ENCODE measurements around the gene CYP1A2. TPM values are rescaled to one million over a fixed set of nuclear protein-coding genes. Genes with fewer than 3 reads are reported as not detected.

Gene CYP1A2
- total RNA-seq, 1 donor, result not detected

DNA sequence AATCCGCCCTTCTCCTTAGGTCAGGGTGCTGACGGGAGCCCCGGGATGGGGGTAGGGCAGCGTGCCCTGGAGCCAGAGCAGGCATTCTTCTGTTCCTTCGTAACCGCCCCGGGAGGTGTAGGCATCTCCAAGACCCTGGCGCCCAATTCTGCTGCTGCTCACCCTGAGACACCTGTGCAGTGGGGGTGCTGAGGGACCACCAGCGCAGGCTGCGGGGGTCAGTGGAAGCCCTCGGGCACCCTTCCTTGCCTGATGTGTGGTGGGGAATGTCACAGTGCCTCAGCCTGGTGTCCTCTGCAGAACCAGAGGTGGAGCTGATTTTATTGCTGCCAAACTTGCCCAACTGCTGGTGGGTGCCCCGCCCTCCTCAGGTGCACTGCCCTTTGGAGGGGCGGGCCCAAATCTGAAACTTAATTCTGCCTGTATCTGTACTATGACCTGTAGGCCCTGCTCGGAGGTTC, 40.6 kb downstream of the CYP1A2 start:
- TF ChIP-seq, protein P1, sequence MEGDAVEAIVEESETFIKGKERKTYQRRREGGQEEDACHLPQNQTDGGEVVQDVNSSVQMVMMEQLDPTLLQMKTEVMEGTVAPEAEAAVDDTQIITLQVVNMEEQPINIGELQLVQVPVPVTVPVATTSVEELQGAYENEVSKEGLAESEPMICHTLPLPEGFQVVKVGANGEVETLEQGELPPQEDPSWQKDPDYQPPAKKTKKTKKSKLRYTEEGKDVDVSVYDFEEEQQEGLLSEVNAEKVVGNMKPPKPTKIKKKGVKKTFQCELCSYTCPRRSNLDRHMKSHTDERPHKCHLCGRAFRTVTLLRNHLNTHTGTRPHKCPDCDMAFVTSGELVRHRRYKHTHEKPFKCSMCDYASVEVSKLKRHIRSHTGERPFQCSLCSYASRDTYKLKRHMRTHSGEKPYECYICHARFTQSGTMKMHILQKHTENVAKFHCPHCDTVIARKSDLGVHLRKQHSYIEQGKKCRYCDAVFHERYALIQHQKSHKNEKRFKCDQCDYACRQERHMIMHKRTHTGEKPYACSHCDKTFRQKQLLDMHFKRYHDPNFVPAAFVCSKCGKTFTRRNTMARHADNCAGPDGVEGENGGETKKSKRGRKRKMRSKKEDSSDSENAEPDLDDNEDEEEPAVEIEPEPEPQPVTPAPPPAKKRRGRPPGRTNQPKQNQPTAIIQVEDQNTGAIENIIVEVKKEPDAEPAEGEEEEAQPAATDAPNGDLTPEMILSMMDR (IDR thresholded peaks at IDR 0.05; ENCODE audit: insufficient read depth, low read depth, low read length), result no peak
- H3K4me3 ChIP-seq (ENCODE audit: low read depth, low read length), result no peak overlapping the region
- no peak for DNase-seq (ENCODE audit: low read depth)

DNA sequence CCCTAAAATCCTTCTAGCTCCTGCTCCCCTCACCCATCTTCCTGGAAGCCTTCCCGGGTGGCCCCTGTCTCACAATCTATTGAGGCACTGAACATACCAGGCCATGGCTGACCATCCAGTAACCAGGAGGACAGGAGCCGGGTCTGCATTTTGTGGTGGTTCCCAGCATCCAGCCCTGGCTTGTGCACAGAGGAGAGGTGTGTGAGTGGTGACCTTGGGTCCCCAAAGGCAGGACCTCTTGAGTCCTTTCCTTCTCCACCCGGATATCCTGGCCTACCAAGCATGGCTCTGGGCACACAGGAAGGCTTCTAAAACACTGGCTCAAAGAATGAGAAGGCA, 41.1 kb downstream of the CYP1A2 start:
- DNase-seq (ENCODE audit: low read depth), result no peak
- TF ChIP-seq, protein P1 (IDR thresholded peaks at IDR 0.05; ENCODE audit: insufficient read depth, low read depth, low read length), result no peak
- H3K4me3 ChIP-seq (ENCODE audit: low read depth, low read length), result no peak overlapping the region

DNA sequence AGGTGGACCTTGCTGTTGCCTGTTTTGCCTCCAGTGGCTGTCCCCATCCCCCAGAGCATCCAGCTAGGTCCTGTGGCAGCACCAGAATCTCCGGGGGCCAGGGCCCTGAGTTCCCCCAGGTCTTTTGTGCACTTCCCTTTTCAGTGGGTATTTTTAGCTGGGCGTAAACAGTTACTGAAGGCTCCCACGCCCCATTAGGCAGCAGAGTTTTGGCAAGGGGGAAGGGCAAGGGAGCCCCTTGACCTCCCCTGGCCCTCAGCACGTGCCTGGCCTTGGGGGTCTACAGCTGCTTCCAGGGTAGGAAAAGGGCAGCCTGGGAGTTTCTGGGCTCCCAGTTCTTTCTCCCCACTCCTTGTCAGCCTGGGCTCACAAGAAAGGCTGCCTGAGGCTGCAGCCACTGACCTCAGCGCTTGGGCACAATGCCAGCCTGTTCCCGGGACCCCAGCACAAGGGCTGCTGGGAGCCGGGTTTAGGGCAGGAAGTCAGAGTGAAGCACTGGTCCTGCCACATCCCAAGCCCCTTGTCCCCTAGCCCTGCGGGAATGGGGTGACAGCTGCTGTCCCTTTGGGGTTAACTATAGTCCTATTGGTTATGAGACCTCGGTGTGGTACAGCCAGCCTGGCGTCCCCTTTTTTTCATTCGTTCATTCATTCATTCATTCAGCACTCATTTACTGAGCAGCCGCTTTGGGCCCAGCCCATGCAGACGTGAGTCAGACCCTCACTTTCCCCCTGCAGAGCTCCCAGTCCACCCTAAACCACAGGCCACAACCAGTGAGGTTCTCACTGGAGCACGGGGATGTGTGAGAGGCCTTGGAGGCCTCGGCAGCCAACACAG, 41.7 kb downstream of the CYP1A2 start:
- TF ChIP-seq, protein P1 (IDR thresholded peaks at IDR 0.05; ENCODE audit: insufficient read depth, low read depth, low read length), result no peak
- DNase-seq (ENCODE audit: low read depth), result peak; percentile 77
- no peak overlapping the region for H3K4me3 ChIP-seq (ENCODE audit: low read depth, low read length)

DNA sequence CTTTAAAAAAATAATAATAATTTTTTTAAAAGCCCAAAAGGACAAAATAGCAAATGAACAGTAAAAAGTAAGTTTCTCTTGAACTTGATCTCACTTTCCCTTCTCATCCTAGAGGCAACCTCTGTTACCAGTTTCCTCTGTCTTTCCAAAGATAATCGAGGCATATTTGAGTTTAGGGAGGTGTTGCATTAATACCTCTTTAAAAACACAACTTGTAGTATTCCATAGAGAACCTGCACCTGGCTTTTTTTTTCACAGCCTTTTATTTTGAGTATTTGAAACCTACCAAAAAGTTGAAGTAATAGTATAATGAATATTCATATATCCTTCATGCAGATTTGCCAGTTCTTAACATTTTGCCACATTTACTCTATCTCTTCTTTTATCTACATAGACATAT, 42.4 kb downstream of the CYP1A2 start:
- DNase-seq (ENCODE audit: low read depth), result no peak
- TF ChIP-seq, protein P1 (IDR thresholded peaks at IDR 0.05; ENCODE audit: insufficient read depth, low read depth, low read length), result no peak

DNA sequence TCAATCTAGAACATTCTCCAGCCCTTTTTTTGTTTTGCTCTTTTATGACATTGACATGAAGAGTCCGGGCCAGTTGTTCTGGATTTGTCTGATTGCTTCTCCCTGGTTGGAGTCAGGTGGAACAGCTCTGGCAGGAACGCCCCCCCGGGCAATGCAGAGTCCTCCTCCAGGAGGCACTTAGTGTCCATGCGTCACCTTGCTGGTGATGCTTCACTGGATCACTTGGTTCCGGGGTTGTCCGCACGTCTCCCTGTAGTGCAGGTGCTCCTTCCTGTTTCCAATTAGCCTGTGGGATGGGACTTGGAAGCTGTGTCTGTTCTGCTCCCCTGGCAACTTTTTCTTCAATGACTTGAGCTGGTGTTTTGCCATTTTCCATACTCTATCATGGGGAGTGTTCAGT, 43.0 kb downstream of the CYP1A2 start:
- no peak for DNase-seq (ENCODE audit: low read depth)
- no peak overlapping the region for H3K4me3 ChIP-seq (ENCODE audit: low read depth, low read length)
- TF ChIP-seq, protein P1 (IDR thresholded peaks at IDR 0.05; ENCODE audit: insufficient read depth, low read depth, low read length), result no peak

More for the DNA sequence above, 42.4 kb downstream of the CYP1A2 start:
- H3K4me3 ChIP-seq (ENCODE audit: low read depth, low read length), result no peak overlapping the region

DNA sequence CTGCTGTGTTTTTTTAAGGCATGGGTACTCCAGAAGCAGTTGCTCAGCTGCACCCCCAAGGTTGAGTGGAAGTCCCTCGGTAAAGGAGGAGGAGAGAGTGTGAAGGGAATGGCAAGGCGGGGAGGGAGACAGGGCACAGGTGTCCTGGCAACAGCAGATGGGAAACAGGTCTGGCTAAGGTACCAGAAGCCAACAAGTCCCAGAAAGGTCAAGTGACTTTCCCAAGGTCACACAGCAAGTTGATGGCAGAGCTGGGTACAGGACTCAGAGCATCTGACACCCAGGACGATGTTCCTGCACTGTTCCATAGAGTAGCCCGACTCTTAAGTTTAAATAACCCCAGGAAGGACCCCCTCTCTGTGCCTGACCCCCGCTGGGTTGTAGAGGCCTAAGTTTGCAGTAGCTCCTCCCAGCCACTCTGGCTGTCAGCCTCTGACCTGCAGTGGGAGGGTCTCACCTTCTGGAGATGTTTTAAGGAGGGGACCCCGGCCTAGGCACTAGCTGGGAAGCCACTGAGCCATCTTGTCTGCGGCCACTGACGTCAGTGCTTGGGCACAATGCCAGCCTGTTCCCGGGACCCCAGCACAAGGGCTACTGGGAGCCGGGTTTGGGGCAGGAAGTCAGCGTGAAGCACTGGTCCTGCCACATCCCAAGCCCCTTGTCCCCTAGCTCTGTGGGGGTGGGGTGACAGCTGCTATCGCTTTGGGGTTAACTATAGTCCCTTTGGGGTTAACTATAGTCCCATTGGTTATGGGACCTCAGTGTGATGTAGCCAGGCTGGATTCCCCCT, 43.8 kb downstream of the CYP1A2 start:
- no peak overlapping the region for H3K4me3 ChIP-seq (ENCODE audit: low read depth, low read length)
- DNase-seq (ENCODE audit: low read depth), result no peak
- TF ChIP-seq, protein P1 (IDR thresholded peaks at IDR 0.05; ENCODE audit: insufficient read depth, low read depth, low read length), result no peak
